ENCODE data around the gene RNU5D-1. TPM values are rescaled to one million over a fixed set of nuclear protein-coding genes. Genes with fewer than 3 reads are reported as not detected.

RNU5D-1 gene
- total RNA-seq, 1 experiment from 2014 or later: not detected

DNA sequence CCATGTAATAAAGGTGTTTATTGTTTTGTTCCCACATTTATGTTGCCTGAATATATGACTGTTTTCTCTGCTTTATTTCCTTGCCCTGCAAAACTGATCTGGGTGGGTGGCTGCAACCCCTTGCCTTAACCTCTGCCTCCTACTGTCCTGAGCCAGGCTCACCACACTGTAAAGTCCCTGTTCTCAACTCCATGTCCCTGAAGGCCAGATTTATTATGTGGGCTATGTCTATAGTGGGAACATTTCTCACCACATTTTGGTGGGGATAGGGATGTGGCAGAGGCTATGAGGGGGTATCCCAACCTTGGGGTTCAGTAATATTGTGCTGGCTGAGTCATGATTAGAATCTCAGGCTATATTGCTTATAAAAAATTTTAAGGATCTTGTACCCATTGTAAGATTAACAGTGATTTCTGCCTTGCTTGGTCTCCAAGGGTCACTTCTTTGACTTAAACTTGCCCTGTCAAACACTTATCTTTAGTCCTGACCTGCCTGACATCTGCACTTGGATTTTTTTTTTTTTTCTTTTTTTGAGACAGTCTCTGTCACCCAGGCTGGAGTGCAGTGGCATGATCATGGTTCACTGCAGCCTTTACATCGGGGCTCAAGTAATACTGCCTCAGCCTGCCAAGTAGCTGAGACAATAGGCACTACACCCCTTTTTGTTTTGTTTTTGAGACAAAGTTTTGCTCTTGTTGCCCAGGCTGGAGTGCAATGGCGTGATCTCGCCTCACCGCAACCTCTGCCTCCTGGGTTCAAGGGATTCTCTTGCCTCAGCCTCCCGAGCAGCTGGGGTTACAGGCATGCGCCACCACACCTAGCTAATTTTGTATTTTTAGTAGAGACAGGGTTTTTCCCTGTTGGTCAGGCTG is 48.0 kb upstream of the RNU5D-1 start:
- peaks cover 11% of the 10 kb centered on the region for H3K23me2 ChIP-seq (ENCODE audit: insufficient read length, low read depth, low read length, poor library complexity, severe bottlenecking)
- H4K20me1 ChIP-seq (ENCODE audit: control insufficient read depth, insufficient read depth, insufficient read length): peaks cover 4% of the 10 kb centered on the region
- H3K27me3 ChIP-seq (ENCODE audit: insufficient read depth, low read length): no peaks in the 10 kb centered on the region
- H3K56ac ChIP-seq (ENCODE audit: insufficient read length, low read depth, low read length): no peak overlapping the region
- peaks cover 17% of the 10 kb centered on the region; the same call in 1 of the 2 replicates for H3K79me2 ChIP-seq (ENCODE audit: insufficient read depth, low read length)
- H2AK5ac ChIP-seq (ENCODE audit: insufficient read length, low read length): no peak overlapping the region
- H3K9ac ChIP-seq (ENCODE audit: extremely low read depth, insufficient read length, low read length): no peak overlapping the region
- Mint-ChIP-seq H3K4me3 (peak overlapping the region; percentile 63 to 81), H3K36me3 (ENCODE audit: insufficient read depth in 1 of 3, low read depth in 3 of 3) (peaks cover 33 to 68% (median 52%) of the 10 kb centered on the region in 3 experiments), H3K27me3 (ENCODE audit: low read depth) (peaks cover 1% of the 10 kb centered on the region; the same call in 1 of the 2 replicates), H3K27ac (peak overlapping the region in 2 of 3 experiments; percentile 85 to 93; a peak in 4 of 7 replicates), H3K9me3 (0 out of 5 replicates have a peak, but pooled peaks cover 0 to 4% of the 10 kb centered on the region in 2 experiments), H3K4me1 (peaks cover 27 to 30% of the 10 kb centered on the region in 2 experiments)
- H2BK12ac ChIP-seq (ENCODE audit: insufficient read length, low read depth, low read length): no peak overlapping the region
- H3K14ac ChIP-seq (ENCODE audit: insufficient read depth, low read length): no peak overlapping the region
- DNase-seq: no peak
- peaks cover 2% of the 10 kb centered on the region for H3K79me1 ChIP-seq (ENCODE audit: insufficient read depth, low read depth, low read length, poor library complexity, severe bottlenecking)
- no peaks in the 10 kb centered on the region for H3K4me1 ChIP-seq (ENCODE audit: insufficient read depth, low read length)
- H3K27ac ChIP-seq (ENCODE audit: insufficient read length, low read depth, low read length): no peak overlapping the region
- no peak overlapping the region for H2BK15ac ChIP-seq (ENCODE audit: low read depth, low read length)
- H2BK20ac ChIP-seq (ENCODE audit: low read depth, low read length, poor library complexity, severe bottlenecking): no peak overlapping the region
- no peak overlapping the region for H4K91ac ChIP-seq (ENCODE audit: insufficient read length, low read depth, low read length)
- TF ChIP-seq, protein P1, sequence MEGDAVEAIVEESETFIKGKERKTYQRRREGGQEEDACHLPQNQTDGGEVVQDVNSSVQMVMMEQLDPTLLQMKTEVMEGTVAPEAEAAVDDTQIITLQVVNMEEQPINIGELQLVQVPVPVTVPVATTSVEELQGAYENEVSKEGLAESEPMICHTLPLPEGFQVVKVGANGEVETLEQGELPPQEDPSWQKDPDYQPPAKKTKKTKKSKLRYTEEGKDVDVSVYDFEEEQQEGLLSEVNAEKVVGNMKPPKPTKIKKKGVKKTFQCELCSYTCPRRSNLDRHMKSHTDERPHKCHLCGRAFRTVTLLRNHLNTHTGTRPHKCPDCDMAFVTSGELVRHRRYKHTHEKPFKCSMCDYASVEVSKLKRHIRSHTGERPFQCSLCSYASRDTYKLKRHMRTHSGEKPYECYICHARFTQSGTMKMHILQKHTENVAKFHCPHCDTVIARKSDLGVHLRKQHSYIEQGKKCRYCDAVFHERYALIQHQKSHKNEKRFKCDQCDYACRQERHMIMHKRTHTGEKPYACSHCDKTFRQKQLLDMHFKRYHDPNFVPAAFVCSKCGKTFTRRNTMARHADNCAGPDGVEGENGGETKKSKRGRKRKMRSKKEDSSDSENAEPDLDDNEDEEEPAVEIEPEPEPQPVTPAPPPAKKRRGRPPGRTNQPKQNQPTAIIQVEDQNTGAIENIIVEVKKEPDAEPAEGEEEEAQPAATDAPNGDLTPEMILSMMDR (conservative IDR thresholded peaks at IDR 0.05): no peak
- no peak overlapping the region for H3K4ac ChIP-seq (ENCODE audit: low read depth, low read length)
- no peak overlapping the region for H2BK120ac ChIP-seq (ENCODE audit: low read depth, low read length, poor library complexity, severe bottlenecking)
- WGBS (ENCODE audit: extremely low coverage, insufficient read length, low lambda C conversion rate): no CpG with 5 or more reads among the region's 6 CpGs
- no peak overlapping the region for H3K18ac ChIP-seq (ENCODE audit: insufficient read length, low read depth, low read length)
- H4K5ac ChIP-seq (ENCODE audit: insufficient read length, low read depth, low read length): no peak overlapping the region
- H2AFZ ChIP-seq (ENCODE audit: low read length): no peak overlapping the region
- no peak overlapping the region for H4K8ac ChIP-seq (replicated peaks; ENCODE audit: insufficient read length, low read depth, low read length)
- no peak overlapping the region for H3K23ac ChIP-seq (ENCODE audit: insufficient read length, low read depth, low read length)
- H3K4me2 ChIP-seq (ENCODE audit: insufficient read depth, insufficient read length, low read length): no peak overlapping the region
- H3T11ph ChIP-seq (ENCODE audit: low read length): no peak overlapping the region
- no peak overlapping the region for H2BK5ac ChIP-seq (ENCODE audit: insufficient read length, low read length)
- H3K9me3 ChIP-seq (ENCODE audit: control insufficient read depth, low read depth, low read length): no peaks in the 10 kb centered on the region

Measured in H9 (cell line).